HepG2 (cell line): Measurements from ENCODE around the gene ERMP1.

Experiments
- RFX5 ChIP-seq: IDR thresholded peaks from 2 replicates; pipeline ENCODE4 v1.6.1; 2011; ENCODE audit warnings: low read depth, low read length, improper control_type of control experiment
- TF ChIP-seq, protein P1 (sequence below): sonication (generic); formaldehyde crosslinking; IDR thresholded peaks from 2 replicates; pipeline ENCODE4 v1.8.1; 2022; ENCODE audit warnings: mild to moderate bottlenecking, missing genetic modification reagents

DNA sequence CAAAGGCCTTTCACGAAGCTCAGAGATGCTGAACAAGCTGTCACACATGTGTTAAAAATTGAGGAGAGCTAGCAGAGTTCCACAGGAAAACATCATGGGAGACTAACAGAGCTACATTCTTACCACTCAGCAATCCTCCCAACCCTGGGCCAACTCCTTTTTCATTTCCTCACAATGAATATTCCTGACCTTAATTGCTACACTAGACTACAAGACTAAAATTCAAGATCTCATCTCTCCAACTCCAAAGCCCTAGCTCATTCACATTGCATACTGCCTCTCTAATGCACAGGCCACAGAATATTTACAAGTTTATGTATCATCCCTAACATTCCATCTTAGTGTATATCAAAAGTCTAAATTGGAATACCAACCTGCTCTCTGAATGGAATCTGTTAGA, 21.2 kb downstream of the ERMP1 start:
- TF ChIP-seq RFX5, result no peak
- TF ChIP-seq, protein P1, sequence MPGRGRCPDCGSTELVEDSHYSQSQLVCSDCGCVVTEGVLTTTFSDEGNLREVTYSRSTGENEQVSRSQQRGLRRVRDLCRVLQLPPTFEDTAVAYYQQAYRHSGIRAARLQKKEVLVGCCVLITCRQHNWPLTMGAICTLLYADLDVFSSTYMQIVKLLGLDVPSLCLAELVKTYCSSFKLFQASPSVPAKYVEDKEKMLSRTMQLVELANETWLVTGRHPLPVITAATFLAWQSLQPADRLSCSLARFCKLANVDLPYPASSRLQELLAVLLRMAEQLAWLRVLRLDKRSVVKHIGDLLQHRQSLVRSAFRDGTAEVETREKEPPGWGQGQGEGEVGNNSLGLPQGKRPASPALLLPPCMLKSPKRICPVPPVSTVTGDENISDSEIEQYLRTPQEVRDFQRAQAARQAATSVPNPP (CRISPR knock-in tag), result no peak
